Measurements from ENCODE around the gene FADS6.

FADS6 gene

DNA sequence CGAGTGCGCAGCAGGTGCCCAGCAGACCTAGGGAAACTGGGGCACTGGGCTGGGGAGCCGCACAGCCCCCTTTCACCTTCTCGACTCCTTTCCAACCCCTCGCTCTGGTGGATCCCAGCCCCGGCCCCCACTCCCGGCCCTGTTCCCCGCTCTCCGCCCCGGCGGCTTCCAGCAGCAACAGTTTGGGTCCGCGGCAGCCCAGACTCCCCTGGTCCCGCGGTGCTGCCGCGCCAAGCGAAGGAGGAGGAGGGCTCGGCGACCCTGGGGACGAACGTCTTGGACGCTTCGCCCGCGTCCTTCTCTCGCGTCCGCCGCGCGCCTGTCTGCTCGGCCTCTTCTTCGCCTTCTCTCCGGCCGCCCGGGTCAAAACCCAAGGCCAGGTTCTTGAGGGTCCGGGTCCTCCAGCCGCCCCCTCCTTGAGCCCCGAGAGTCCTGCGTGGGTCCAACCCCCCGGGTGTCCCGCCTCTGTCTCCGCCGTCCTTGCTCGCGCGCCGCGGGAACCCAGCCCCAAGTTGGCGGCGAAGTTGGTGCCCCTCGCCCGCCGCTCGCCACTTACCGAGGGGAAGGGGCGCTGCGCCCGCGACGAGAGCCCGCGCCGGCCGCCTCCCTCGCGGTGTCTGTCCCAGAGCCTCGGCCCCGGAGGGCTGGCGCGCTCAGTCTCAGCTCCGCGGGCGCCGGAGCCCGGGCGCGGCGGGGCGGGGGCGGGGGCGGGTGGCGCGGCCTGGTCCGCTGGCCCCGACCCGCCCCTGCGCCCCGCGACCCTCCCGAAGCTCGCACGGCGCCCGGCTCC, 32.4 kb downstream of the FADS6 start:
- Histone ChIP-seq H3K4me1 (ENCODE audit: control insufficient read depth, insufficient read depth, low read length) (peaks cover 2% of the 10 kb centered on the region; the same call in 1 of the 2 replicates), H3K27ac (ENCODE audit: low read length) (no peak overlapping the region), H3K9me3 (ENCODE audit: control insufficient read depth, insufficient read depth, low read length) (no peaks in the 10 kb centered on the region), H3K27me3 (ENCODE audit: control insufficient read depth, insufficient read depth, low read length) (peaks cover 43% of the 10 kb centered on the region), H3K4me3 (ENCODE audit: low read length) (peak overlapping the region; percentile 25; the same call in 1 of the 2 replicates), H3K36me3 (ENCODE audit: control insufficient read depth, insufficient read depth, low read length) (peaks cover 4% of the 10 kb centered on the region; the same call in 1 of the 2 replicates)
- no CpG with 5 or more reads among the region's 96 CpGs for WGBS (ENCODE audit: insufficient coverage, insufficient read length)
- DNase-seq (ENCODE audit: low read depth, low spot score): no peak

DNA sequence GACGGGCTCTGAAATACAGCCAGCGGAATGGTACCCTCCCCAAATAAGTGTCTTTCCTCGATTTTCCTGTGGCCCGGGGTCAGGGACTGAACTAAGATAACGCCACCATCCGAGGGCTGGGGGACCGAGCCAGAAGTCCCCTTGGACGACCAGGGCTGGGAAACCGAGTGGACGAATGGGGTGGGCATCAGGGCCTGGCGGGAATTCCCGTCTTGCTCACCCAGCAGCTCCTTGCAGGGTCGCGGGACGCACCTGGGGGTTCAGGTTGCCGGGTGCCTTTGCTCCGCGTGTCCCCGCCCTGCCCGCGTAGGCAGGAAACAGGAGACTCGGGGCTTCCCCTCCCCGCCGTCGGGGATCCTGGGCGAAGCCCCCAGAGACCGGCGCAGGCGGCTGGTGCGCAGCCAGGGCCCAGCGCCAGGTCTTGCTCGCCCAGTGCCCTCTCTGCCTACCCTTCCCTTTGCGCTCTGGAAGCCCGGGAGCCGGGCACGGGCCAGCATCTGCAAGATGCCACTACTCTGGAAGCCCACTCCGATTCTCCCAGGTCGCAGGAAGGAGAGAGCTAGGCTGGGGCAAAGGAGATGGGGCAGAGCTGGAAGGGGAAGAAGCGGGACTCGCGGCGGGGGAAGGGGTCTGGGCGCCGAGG, 33.1 kb downstream of the FADS6 start:
- Histone ChIP-seq H3K36me3 (ENCODE audit: control insufficient read depth, insufficient read depth, low read length) (peaks cover 4% of the 10 kb centered on the region; the same call in 1 of the 2 replicates), H3K9me3 (ENCODE audit: control insufficient read depth, insufficient read depth, low read length) (no peaks in the 10 kb centered on the region), H3K27me3 (ENCODE audit: control insufficient read depth, insufficient read depth, low read length) (peaks cover 45% of the 10 kb centered on the region), H3K27ac (ENCODE audit: low read length) (no peak overlapping the region), H3K4me1 (ENCODE audit: control insufficient read depth, insufficient read depth, low read length) (peaks cover 2% of the 10 kb centered on the region; the same call in 1 of the 2 replicates), H3K4me3 (ENCODE audit: low read length) (peak overlapping the region; percentile 25; the same call in 1 of the 2 replicates)
- no CpG with 5 or more reads among the region's 44 CpGs for WGBS (ENCODE audit: insufficient coverage, insufficient read length)
- DNase-seq (ENCODE audit: low read depth, low spot score): no peak

DNA sequence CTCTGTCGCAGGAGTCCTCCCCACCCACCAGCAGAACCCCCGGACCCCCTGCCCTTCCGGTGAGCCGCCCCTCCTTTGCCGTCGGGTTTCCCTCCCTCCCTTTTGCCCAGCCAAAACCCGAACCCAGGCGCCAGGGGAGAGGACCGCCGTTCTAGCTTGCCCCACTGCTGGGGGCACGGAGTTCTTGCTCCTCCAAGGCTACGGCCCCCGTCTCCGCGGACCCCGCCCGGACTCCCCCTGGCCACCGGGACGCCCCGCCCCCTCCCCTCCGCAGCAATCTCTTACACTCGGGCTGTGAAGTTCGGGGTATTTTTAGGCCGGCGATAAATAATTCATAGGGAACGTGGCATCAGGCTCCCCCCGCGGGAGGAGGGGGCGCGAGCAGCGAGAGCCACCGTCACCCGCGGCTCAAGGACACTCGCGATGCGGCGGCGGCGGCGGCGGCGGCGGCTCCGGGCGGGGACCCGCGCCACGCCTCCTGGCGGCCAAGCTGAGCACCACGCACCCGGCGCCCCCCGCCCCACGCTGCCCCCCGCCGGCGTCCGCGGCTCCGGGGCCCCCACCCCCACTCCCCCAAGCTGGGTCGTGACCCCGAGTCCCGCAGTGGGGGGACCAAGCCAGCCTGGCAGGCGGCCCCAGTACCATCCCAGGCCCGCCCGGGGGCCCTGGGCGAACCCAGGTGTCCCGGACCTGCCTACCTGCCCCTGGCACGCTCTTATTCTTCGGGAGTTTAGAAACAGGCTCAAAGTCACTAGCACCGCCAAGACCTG, 33.8 kb downstream of the FADS6 start, which contains the start of gene GRIN2C:
TSS of gene GRIN2C (minus strand) at position 427 of the 770 bp plus-strand sequence. CDS start 4,793 bp downstream, outside the sequence.
- peaks cover 4% of the 10 kb centered on the region; the same call in 1 of the 2 replicates for H3K36me3 ChIP-seq (ENCODE audit: control insufficient read depth, insufficient read depth, low read length)
- peak within 1 kb of the TSS; percentile 25; the same call in 1 of the 2 replicates for H3K4me3 ChIP-seq (ENCODE audit: low read length)
- H3K27me3 ChIP-seq (ENCODE audit: control insufficient read depth, insufficient read depth, low read length): peaks cover 49% of the 10 kb centered on the region
- no peak for DNase-seq (ENCODE audit: low read depth, low spot score)
- H3K9me3 ChIP-seq (ENCODE audit: control insufficient read depth, insufficient read depth, low read length): no peaks in the 10 kb centered on the region
- peaks cover 1% of the 10 kb centered on the region; the same call in 1 of the 2 replicates for H3K4me1 ChIP-seq (ENCODE audit: control insufficient read depth, insufficient read depth, low read length)
- no peak within 1 kb of the TSS for H3K27ac ChIP-seq (ENCODE audit: low read length)
- no CpG with 5 or more reads among the region's 72 CpGs for WGBS (ENCODE audit: insufficient coverage, insufficient read length)

- no CpG with 5 or more reads among the region's 12 CpGs for WGBS (ENCODE audit: insufficient coverage, insufficient read length)
- H3K9me3 ChIP-seq (ENCODE audit: control insufficient read depth, insufficient read depth, low read length): no peaks in the 10 kb centered on the region
Measured at GRCh38 chr17:74858672-74859458, 34.6 kb downstream of the FADS6 start.

GRCh38 chr17:74857191-74857590, 36.2 kb downstream of the FADS6 start:
- no peak for DNase-seq (ENCODE audit: low read depth, low spot score)
- no peak overlapping the region for H3K4me3 ChIP-seq (ENCODE audit: low read length)
- no peaks in the 10 kb centered on the region for H3K9me3 ChIP-seq (ENCODE audit: control insufficient read depth, insufficient read depth, low read length)
- 100% methylated on average over 1 of the region's 4 CpGs for WGBS (ENCODE audit: insufficient coverage, insufficient read length)
- H3K4me1 ChIP-seq (ENCODE audit: control insufficient read depth, insufficient read depth, low read length): peaks cover 2% of the 10 kb centered on the region
- H3K27me3 ChIP-seq (ENCODE audit: control insufficient read depth, insufficient read depth, low read length): peaks cover 51% of the 10 kb centered on the region
- no peaks in the 10 kb centered on the region; the same call in 1 of the 2 replicates for H3K36me3 ChIP-seq (ENCODE audit: control insufficient read depth, insufficient read depth, low read length)
- no peak overlapping the region for H3K27ac ChIP-seq (ENCODE audit: low read length)

More at GRCh38 chr17:74858672-74859458, 34.6 kb downstream of the FADS6 start:
- Histone ChIP-seq H3K4me1 (ENCODE audit: control insufficient read depth, insufficient read depth, low read length) (peaks cover 1% of the 10 kb centered on the region; the same call in 1 of the 2 replicates), H3K36me3 (ENCODE audit: control insufficient read depth, insufficient read depth, low read length) (peaks cover 4% of the 10 kb centered on the region; the same call in 1 of the 2 replicates), H3K27me3 (ENCODE audit: control insufficient read depth, insufficient read depth, low read length) (peaks cover 51% of the 10 kb centered on the region), H3K4me3 (ENCODE audit: low read length) (peak overlapping the region; percentile 18; the same call in 1 of the 2 replicates), H3K27ac (ENCODE audit: low read length) (no peak overlapping the region)
- no peak for DNase-seq (ENCODE audit: low read depth, low spot score)

DNA sequence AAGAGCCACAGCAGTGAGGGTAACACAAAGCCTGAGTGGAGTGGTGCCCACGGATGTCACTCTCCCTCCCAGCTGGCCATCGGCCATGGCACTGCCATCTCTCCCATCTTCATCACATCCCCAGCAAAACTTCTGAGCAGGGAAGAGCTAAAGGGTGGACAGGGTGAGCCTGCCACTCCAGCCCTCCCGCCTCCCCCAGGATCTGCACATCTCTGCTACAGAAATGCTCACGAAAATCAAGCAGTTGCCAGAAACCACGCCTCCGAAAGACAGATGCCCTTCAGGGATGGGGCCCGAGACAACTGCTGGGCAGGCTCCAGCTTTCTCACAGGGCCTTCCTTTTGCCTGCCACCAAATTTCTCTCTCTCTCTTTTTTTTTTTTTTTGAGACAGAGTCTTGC, 37.3 kb downstream of the FADS6 start:
- peaks cover 4% of the 10 kb centered on the region for H3K4me1 ChIP-seq (ENCODE audit: control insufficient read depth, insufficient read depth, low read length)
- no peak overlapping the region for H3K4me3 ChIP-seq (ENCODE audit: low read length)
- H3K27ac ChIP-seq (ENCODE audit: low read length): no peak overlapping the region
- DNase-seq (ENCODE audit: low read depth, low spot score): no peak
- no peaks in the 10 kb centered on the region; the same call in 1 of the 2 replicates for H3K36me3 ChIP-seq (ENCODE audit: control insufficient read depth, insufficient read depth, low read length)
- no peaks in the 10 kb centered on the region for H3K9me3 ChIP-seq (ENCODE audit: control insufficient read depth, insufficient read depth, low read length)
- H3K27me3 ChIP-seq (ENCODE audit: control insufficient read depth, insufficient read depth, low read length): peaks cover 51% of the 10 kb centered on the region
- WGBS (ENCODE audit: insufficient coverage, insufficient read length): no CpG with 5 or more reads among the region's 7 CpGs

DNA sequence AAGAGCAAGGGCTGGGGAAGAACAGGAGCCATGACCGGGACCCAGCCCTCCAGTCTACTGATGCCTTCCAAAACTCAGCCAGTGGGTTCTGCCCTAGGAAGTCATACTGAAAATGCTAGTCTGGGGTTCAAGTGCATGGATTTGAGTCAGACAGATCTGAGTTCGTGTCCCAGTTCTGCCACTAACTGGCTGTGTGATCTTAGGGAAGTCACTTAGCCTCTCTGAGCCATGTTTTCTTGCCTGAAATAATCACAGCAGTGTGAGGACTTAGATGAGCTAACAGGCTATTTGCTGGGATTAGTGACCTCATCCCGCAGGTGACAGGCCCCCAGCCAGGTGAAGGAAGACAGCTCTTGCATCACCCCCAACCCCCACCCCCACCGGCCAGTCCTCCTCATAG, 38.1 kb downstream of the FADS6 start:
- WGBS (ENCODE audit: insufficient coverage, insufficient read length): no CpG with 5 or more reads among the region's 4 CpGs
- DNase-seq (ENCODE audit: low read depth, low spot score): no peak

DNA sequence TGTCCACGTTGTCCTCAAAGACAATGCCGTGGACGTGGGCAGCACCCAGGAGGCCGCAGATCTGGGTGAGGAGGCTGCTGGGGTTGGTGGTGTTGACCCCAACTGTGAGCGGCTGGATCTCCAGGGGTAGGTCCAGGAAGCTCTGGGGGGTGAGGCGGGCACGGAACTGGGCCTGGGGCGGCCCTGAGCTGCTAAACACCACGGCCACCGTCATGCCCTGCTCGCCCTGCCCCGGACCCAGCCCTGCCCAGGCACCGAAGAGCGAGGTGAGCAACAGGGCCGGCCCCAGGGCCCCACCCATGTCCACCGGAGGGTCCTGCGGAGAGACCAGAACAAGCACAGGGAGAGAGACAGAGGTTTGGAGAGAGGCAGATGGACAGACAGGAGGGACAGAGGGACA, 38.6 kb downstream of the FADS6 start:
- DNase-seq (ENCODE audit: low read depth, low spot score): no peak
- Histone ChIP-seq H3K36me3 (ENCODE audit: control insufficient read depth, insufficient read depth, low read length) (no peaks in the 10 kb centered on the region; the same call in 1 of the 2 replicates), H3K9me3 (ENCODE audit: control insufficient read depth, insufficient read depth, low read length) (no peaks in the 10 kb centered on the region), H3K27ac (ENCODE audit: low read length) (no peak overlapping the region), H3K4me1 (ENCODE audit: control insufficient read depth, insufficient read depth, low read length) (peaks cover 3% of the 10 kb centered on the region), H3K27me3 (ENCODE audit: control insufficient read depth, insufficient read depth, low read length) (peaks cover 43% of the 10 kb centered on the region), H3K4me3 (ENCODE audit: low read length) (no peak overlapping the region)
- WGBS (ENCODE audit: insufficient coverage, insufficient read length): no CpG with 5 or more reads among the region's 17 CpGs

More for the DNA sequence above, 38.1 kb downstream of the FADS6 start:
- Histone ChIP-seq H3K9me3 (ENCODE audit: control insufficient read depth, insufficient read depth, low read length) (no peaks in the 10 kb centered on the region), H3K4me1 (ENCODE audit: control insufficient read depth, insufficient read depth, low read length) (peaks cover 4% of the 10 kb centered on the region), H3K4me3 (ENCODE audit: low read length) (no peak overlapping the region), H3K27me3 (ENCODE audit: control insufficient read depth, insufficient read depth, low read length) (peaks cover 48% of the 10 kb centered on the region), H3K36me3 (ENCODE audit: control insufficient read depth, insufficient read depth, low read length) (no peaks in the 10 kb centered on the region; the same call in 1 of the 2 replicates), H3K27ac (ENCODE audit: low read length) (no peak overlapping the region)

DNA sequence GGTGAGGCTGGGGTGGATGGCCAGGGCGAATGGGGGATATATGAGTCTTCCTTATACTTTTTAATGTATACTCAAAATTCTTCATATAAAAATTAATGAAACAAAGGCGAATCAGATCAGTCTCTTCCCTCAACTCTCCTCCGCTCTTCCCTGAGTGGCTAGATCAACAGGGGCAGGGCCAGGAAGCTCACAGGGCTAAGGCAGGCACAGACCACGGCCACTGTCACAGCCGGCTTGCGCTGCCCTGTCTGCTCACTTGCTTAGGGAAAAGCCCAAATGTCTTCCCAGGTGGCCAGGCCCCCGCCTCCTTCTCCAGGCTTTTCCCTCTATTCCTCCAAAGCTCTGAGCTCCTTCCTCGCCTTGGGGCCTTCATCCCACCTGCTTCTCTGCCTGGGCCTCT, 39.8 kb downstream of the FADS6 start:
- no CpG with 5 or more reads among the region's 8 CpGs for WGBS (ENCODE audit: insufficient coverage, insufficient read length)
- H3K36me3 ChIP-seq (ENCODE audit: control insufficient read depth, insufficient read depth, low read length): no peaks in the 10 kb centered on the region; the same call in 1 of the 2 replicates
- no peak for DNase-seq (ENCODE audit: low read depth, low spot score)
- H3K4me3 ChIP-seq (ENCODE audit: low read length): no peak overlapping the region
- H3K27ac ChIP-seq (ENCODE audit: low read length): no peak overlapping the region
- H3K9me3 ChIP-seq (ENCODE audit: control insufficient read depth, insufficient read depth, low read length): no peaks in the 10 kb centered on the region
- H3K27me3 ChIP-seq (ENCODE audit: control insufficient read depth, insufficient read depth, low read length): peaks cover 34% of the 10 kb centered on the region
- peaks cover 3% of the 10 kb centered on the region for H3K4me1 ChIP-seq (ENCODE audit: control insufficient read depth, insufficient read depth, low read length)
